WTC11 (cell line): ENCODE measurements around the gene TEX44.

Source experiments
- IRF2 ChIP-seq: sonication (generic); formaldehyde crosslinking; IDR thresholded peaks from 2 replicates; pipeline ENCODE4 v1.8.0; 2022; ENCODE audit warnings: low read depth, missing genetic modification reagents, borderline replicate concordance
- KAT7 ChIP-seq: sonication (generic); formaldehyde crosslinking; IDR thresholded peaks from 2 replicates; pipeline ENCODE4 v1.8.1; 2023; ENCODE audit warnings: missing genetic modification reagents, mild to moderate bottlenecking, borderline replicate concordance
- TCF7 ChIP-seq: sonication (generic); formaldehyde crosslinking; IDR thresholded peaks from 2 replicates; pipeline ENCODE4 v1.8.0; 2022; ENCODE audit warnings: mild to moderate bottlenecking, low read depth, missing genetic modification reagents, moderate library complexity
- TEAD1 ChIP-seq: sonication (generic); formaldehyde crosslinking; IDR thresholded peaks from 2 replicates; pipeline ENCODE4 v1.8.0; 2022; ENCODE audit warnings: mild to moderate bottlenecking, missing genetic modification reagents
- TF ChIP-seq, protein P1 (sequence below): fragments of 200-600 bp; IDR thresholded peaks from 2 replicates; pipeline ENCODE4 v1.8.0; 2022; ENCODE audit warnings: antibody characterized with exemption
- TF ChIP-seq, protein P2 (sequence below): sonication (generic); formaldehyde crosslinking; IDR thresholded peaks from 2 replicates; pipeline ENCODE4 v1.8.1; 2022; ENCODE audit warnings: low read depth, missing genetic modification reagents, borderline replicate concordance

DNA sequence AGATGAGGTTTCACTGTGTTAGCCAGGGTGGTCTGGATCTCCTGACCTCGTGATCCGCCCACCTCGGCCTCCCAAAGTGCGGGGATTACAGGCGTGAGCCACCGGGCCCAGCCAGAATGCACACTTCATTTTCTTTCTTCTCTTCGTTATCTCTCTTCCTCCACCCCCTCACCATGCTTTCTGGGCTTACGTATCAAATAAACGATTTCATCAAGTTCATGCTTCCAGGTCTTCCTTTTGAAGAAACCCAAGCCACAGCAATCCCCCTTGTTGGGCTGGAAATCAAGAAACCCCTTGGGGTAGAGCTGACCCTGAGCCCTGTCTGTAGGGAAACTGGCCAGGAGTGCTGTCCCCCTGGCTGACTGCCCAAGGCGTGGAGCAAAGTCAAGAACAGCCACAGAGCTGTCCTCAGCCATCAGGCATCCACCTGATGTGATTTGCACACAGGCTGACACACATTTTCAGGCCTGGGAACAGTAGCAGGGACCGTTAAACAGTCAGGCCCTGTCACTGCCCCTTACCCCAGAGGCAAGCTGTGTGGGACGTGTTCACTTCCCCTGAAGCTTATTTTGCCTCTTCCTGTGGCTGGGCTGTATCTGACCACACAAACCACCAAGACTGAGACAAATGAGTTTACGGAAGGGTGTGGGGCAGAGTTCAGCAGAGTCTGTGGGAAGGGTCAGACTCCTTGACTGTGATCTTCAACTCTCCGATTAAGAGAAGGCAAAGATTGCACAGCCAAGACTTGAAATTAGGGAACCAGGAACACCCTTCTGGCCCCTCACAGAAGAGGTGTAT is 47.4 kb upstream of the TEX44 start:
- TF ChIP-seq TCF7 (CRISPR knock-in tag), result no peak
- no peak for TF ChIP-seq IRF2
- TF ChIP-seq, protein P1, sequence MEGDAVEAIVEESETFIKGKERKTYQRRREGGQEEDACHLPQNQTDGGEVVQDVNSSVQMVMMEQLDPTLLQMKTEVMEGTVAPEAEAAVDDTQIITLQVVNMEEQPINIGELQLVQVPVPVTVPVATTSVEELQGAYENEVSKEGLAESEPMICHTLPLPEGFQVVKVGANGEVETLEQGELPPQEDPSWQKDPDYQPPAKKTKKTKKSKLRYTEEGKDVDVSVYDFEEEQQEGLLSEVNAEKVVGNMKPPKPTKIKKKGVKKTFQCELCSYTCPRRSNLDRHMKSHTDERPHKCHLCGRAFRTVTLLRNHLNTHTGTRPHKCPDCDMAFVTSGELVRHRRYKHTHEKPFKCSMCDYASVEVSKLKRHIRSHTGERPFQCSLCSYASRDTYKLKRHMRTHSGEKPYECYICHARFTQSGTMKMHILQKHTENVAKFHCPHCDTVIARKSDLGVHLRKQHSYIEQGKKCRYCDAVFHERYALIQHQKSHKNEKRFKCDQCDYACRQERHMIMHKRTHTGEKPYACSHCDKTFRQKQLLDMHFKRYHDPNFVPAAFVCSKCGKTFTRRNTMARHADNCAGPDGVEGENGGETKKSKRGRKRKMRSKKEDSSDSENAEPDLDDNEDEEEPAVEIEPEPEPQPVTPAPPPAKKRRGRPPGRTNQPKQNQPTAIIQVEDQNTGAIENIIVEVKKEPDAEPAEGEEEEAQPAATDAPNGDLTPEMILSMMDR, result no peak
- TF ChIP-seq, protein P2, sequence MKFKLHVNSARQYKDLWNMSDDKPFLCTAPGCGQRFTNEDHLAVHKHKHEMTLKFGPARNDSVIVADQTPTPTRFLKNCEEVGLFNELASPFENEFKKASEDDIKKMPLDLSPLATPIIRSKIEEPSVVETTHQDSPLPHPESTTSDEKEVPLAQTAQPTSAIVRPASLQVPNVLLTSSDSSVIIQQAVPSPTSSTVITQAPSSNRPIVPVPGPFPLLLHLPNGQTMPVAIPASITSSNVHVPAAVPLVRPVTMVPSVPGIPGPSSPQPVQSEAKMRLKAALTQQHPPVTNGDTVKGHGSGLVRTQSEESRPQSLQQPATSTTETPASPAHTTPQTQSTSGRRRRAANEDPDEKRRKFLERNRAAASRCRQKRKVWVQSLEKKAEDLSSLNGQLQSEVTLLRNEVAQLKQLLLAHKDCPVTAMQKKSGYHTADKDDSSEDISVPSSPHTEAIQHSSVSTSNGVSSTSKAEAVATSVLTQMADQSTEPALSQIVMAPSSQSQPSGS (CRISPR knock-in tag), result no peak
- no peak for TF ChIP-seq TEAD1 (CRISPR knock-in tag)
- no peak for TF ChIP-seq KAT7 (CRISPR knock-in tag)
